ENCODE data around the gene NKD2.
"Not testable (repeated sequence)": the region's sequence is repeated elsewhere in the genome, so short reads cannot be mapped to it uniquely, and the experiment has no call there.

Gene NKD2

GRCh38 chr5:1014781-1015221 lies 6.2 kb downstream of the NKD2 start:
- no peak for DNase-seq

- DNase-seq: no peak
Measured at GRCh38 chr5:1015507-1015906, 6.9 kb downstream of the NKD2 start.

- DNase-seq: no peak
Measured at GRCh38 chr5:1016036-1016435, 7.4 kb downstream of the NKD2 start.

- DNase-seq: no peak
Measured at GRCh38 chr5:1016476-1016875, 7.9 kb downstream of the NKD2 start.

GRCh38 chr5:1017056-1017455 lies 8.5 kb downstream of the NKD2 start:
- no peak for DNase-seq

- no peak for DNase-seq
Measured at GRCh38 chr5:1017691-1018455, 9.3 kb downstream of the NKD2 start.

- no peak for DNase-seq
Measured at GRCh38 chr5:1018596-1018995, 10.0 kb downstream of the NKD2 start.

- no peak for DNase-seq
Measured at GRCh38 chr5:1019001-1019905, 10.7 kb downstream of the NKD2 start.

- no peak for DNase-seq
Measured at GRCh38 chr5:1020452-1020961, 11.9 kb downstream of the NKD2 start.

- DNase-seq: no peak
Measured at GRCh38 chr5:1021136-1021968, 12.8 kb downstream of the NKD2 start.

- DNase-seq: not testable (repeated sequence)
Measured at GRCh38 chr5:1021969-1022336, 13.4 kb downstream of the NKD2 start.

- no peak for DNase-seq
Measured at GRCh38 chr5:1026700-1027621, 18.4 kb downstream of the NKD2 start.

GRCh38 chr5:1027631-1028441 lies 19.2 kb downstream of the NKD2 start:
- no peak for DNase-seq

GRCh38 chr5:1028481-1029281 lies 20.1 kb downstream of the NKD2 start:
- DNase-seq: no peak

- no peak for DNase-seq
Measured at GRCh38 chr5:1029282-1029944, 20.8 kb downstream of the NKD2 start.

GRCh38 chr5:1029945-1030625 lies 21.5 kb downstream of the NKD2 start:
- no peak for DNase-seq

- no peak for DNase-seq
Measured at GRCh38 chr5:1030801-1031271, 22.2 kb downstream of the NKD2 start.

GRCh38 chr5:1031306-1031959 lies 22.8 kb downstream of the NKD2 start:
- no peak for DNase-seq
